ENCODE results near the gene RGS7. TPM values are rescaled to one million over a fixed set of nuclear protein-coding genes. Genes with fewer than 3 reads are reported as not detected.

The RGS7 gene
- total and polyA plus RNA-seq, 2 of the 4 experiments (the other 2 are of a cell fraction): 0.58 to 0.72 TPM

DNA sequence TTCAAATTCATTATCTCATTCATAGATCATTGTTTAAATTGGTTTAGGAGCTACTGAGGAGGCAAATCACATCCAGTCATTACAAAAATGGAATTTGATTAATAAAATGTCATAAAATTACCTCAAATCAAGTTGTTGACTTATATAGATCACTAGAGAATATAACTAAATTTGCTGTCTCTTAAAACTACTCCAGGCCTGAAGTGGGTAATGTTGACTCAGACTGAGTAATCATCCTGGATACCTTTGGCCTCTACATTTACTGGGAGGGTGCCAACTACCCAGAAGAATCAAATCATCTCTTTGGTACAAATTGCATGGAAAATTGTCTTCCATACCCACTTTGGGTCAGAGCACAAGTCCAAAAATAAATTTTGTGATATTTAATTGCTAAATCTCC lies 553.9 kb downstream of the RGS7 start:
- dilution Hi-C loops (cut with HindIII; ENCODE audit: low sequenced_read_pairs, unreplicated experiment) (no loop called here), in situ Hi-C loops (cut with MboI; ENCODE audit: low sequenced_read_pairs) (no loop called here), intact Hi-C loops (cut with micrococcal nuclease) (no loop called here)
- H2BK5ac ChIP-seq (ENCODE audit: low read depth, low read length, poor library complexity, severe bottlenecking): peak overlapping the region; percentile 87
- H2BK120ac ChIP-seq (ENCODE audit: low read depth, low read length): peak overlapping the region; percentile 8; the same call in 1 of the 2 replicates
- H4K5ac ChIP-seq (ENCODE audit: low read depth, low read length): no peak overlapping the region
- BruUV-seq (replicated peaks): no TSS peak
- no peak overlapping the region for H4K91ac ChIP-seq (ENCODE audit: insufficient read depth, low read depth, low read length)
- no peaks in the 10 kb centered on the region for H3K36me3 ChIP-seq (ENCODE audit: control insufficient read depth, insufficient read depth, low read length)
- no peak for TF ChIP-seq RAD21 (IDR thresholded peaks at IDR 0.05; ENCODE audit: low read length)
- TF ChIP-seq USF2 (IDR thresholded peaks at IDR 0.05; ENCODE audit: low read depth, low read length): no peak
- TF ChIP-seq, protein P1, sequence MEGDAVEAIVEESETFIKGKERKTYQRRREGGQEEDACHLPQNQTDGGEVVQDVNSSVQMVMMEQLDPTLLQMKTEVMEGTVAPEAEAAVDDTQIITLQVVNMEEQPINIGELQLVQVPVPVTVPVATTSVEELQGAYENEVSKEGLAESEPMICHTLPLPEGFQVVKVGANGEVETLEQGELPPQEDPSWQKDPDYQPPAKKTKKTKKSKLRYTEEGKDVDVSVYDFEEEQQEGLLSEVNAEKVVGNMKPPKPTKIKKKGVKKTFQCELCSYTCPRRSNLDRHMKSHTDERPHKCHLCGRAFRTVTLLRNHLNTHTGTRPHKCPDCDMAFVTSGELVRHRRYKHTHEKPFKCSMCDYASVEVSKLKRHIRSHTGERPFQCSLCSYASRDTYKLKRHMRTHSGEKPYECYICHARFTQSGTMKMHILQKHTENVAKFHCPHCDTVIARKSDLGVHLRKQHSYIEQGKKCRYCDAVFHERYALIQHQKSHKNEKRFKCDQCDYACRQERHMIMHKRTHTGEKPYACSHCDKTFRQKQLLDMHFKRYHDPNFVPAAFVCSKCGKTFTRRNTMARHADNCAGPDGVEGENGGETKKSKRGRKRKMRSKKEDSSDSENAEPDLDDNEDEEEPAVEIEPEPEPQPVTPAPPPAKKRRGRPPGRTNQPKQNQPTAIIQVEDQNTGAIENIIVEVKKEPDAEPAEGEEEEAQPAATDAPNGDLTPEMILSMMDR (conservative IDR thresholded peaks at IDR 0.05; ENCODE audit: low read depth, low read length): no peak
- TF ChIP-seq MAFK (IDR thresholded peaks at IDR 0.05; ENCODE audit: low read depth, low read length): no peak
- no peak for TF ChIP-seq CEBPB (IDR thresholded peaks at IDR 0.05; ENCODE audit: low read depth, low read length)
- no peak for TF ChIP-seq RCOR1 (IDR thresholded peaks at IDR 0.05; ENCODE audit: insufficient replicate concordance, low read length)
- H3K4me1 ChIP-seq (ENCODE audit: control insufficient read depth, insufficient read depth, low read length): peaks cover 4% of the 10 kb centered on the region; the same call in 1 of the 2 replicates
- H2AFZ ChIP-seq (replicated peaks; ENCODE audit: low read length, poor library complexity): no peak overlapping the region
- H3K9me1 ChIP-seq (ENCODE audit: insufficient read depth, low read length): 0 out of 2 replicates have a peak, but pooled peaks cover 2% of the 10 kb centered on the region
- no peak overlapping the region for H3K14ac ChIP-seq (replicated peaks; ENCODE audit: low read depth, low read length)
- H3K4me3 ChIP-seq (ENCODE audit: insufficient read depth, low read depth, low read length): no peak overlapping the region
- ATAC-seq (ENCODE audit: low read depth): no peak; the same call in 1 of the 2 replicates
- ChIA-PET POLR2A (ENCODE audit: unreplicated experiment) (no interaction called here), CTCF (no interaction called here)
- no peak overlapping the region for H3K56ac ChIP-seq (ENCODE audit: extremely low read depth, insufficient read depth, low read length)
- no peak overlapping the region for H3K27ac ChIP-seq (ENCODE audit: insufficient read depth, low read length)
- peak overlapping the region; percentile 3; the same call in 1 of the 2 replicates for H2BK20ac ChIP-seq (ENCODE audit: low read depth, low read length)
- no peak overlapping the region for H3K23ac ChIP-seq (ENCODE audit: low read depth, low read length)
- H3K18ac ChIP-seq (ENCODE audit: low read depth, low read length): no peak overlapping the region
- no peak overlapping the region for H2BK15ac ChIP-seq (ENCODE audit: low read depth, low read length)
- DNase-seq: peak; percentile 79
- H3K9ac ChIP-seq (ENCODE audit: low read depth, low read length): no peak overlapping the region
- H3K27me3 ChIP-seq (ENCODE audit: control insufficient read depth, insufficient read depth, low read length): no peaks in the 10 kb centered on the region
- no peaks in the 10 kb centered on the region for H3K9me3 ChIP-seq (ENCODE audit: control insufficient read depth, insufficient read depth, low read length)
- H2AK9ac ChIP-seq (replicated peaks; ENCODE audit: low read depth, low read length, poor library complexity): no peak overlapping the region
- H4K8ac ChIP-seq (ENCODE audit: low read depth in 2 of 2, low read length in 2 of 2): no peak overlapping the region; a peak in 1 of 4 replicates
- H3K4ac ChIP-seq (ENCODE audit: low read depth, low read length): no peak overlapping the region
- no peaks in the 10 kb centered on the region for H3K79me1 ChIP-seq (ENCODE audit: low read depth in 1 of 2, low read length in 2 of 2)
- no peak overlapping the region for H2AK5ac ChIP-seq (ENCODE audit: low read depth, low read length)
- no peak overlapping the region for H3K4me2 ChIP-seq (ENCODE audit: low read depth, low read length)
- H4K20me1 ChIP-seq (ENCODE audit: insufficient read depth, low read length): no peaks in the 10 kb centered on the region

Data from IMR-90 (cell line).